ENCODE data around the gene DNAH3.
A peak's percentile ranks its signal among the peaks of the same experiment; 100 is the strongest.

The DNAH3 gene

GRCh38 chr16:20944861-20945574 is 205.6 kb downstream of the DNAH3 start:
- no peak for DNase-seq (ENCODE audit: insufficient read length, low spot score)
- TF ChIP-seq CTCF (IDR thresholded peaks at IDR 0.05; ENCODE audit: insufficient read depth, missing control alignments), result peak; percentile 38
- no peak for FAIRE-seq

GRCh38 chr16:20942256-20942655 is 208.4 kb downstream of the DNAH3 start:
- no peak for TF ChIP-seq CTCF (IDR thresholded peaks at IDR 0.05; ENCODE audit: insufficient read depth, missing control alignments)
- DNase-seq (ENCODE audit: insufficient read length, low spot score) (no peak), FAIRE-seq (no peak)

GRCh38 chr16:20941636-20941926 is 209.1 kb downstream of the DNAH3 start:
- no peak for FAIRE-seq
- no peak for TF ChIP-seq CTCF (IDR thresholded peaks at IDR 0.05; ENCODE audit: insufficient read depth, missing control alignments)
- no peak for DNase-seq (ENCODE audit: insufficient read length, low spot score)

- DNase-seq (ENCODE audit: insufficient read length, low spot score) (no peak), FAIRE-seq (no peak)
- TF ChIP-seq CTCF (IDR thresholded peaks at IDR 0.05; ENCODE audit: insufficient read depth, missing control alignments), result no peak
Measured at GRCh38 chr16:20940871-20941635, 209.6 kb downstream of the DNAH3 start.

GRCh38 chr16:20939611-20940010 is 211.0 kb downstream of the DNAH3 start:
- FAIRE-seq, result no peak
- no peak for TF ChIP-seq CTCF (IDR thresholded peaks at IDR 0.05; ENCODE audit: insufficient read depth, missing control alignments)
- no peak for DNase-seq (ENCODE audit: insufficient read length, low spot score)

GRCh38 chr16:20938426-20938825 is 212.2 kb downstream of the DNAH3 start:
- DNase-seq (ENCODE audit: insufficient read length, low spot score), result no peak
- no peak for FAIRE-seq
- no peak for TF ChIP-seq CTCF (IDR thresholded peaks at IDR 0.05; ENCODE audit: insufficient read depth, missing control alignments)

GRCh38 chr16:20937736-20938135 is 212.9 kb downstream of the DNAH3 start:
- no peak for TF ChIP-seq CTCF (IDR thresholded peaks at IDR 0.05; ENCODE audit: insufficient read depth, missing control alignments)
- no peak for DNase-seq (ENCODE audit: insufficient read length, low spot score)
- no peak for FAIRE-seq
